ENCODE results near the gene REEP1. TPM values are rescaled to one million over a fixed set of nuclear protein-coding genes. Genes with fewer than 3 reads are reported as not detected.

REEP1 gene
- total RNA-seq, 1 experiment from 2014 or later: 0.23 TPM

GRCh38 chr2:86225581-86225980 lies 111.8 kb downstream of the REEP1 start:
- ATAC-seq (no peak), DNase-seq (ENCODE audit: low read depth, low spot score) (no peak)
- H3K4me1 ChIP-seq (ENCODE audit: control insufficient read depth, insufficient read depth, low read length): no peaks in the 10 kb centered on the region
- BruUV-seq (replicated peaks): no TSS peak
- TF ChIP-seq SIN3A (IDR thresholded peaks at IDR 0.05; ENCODE audit: borderline replicate concordance, insufficient read depth, low read depth, low read length) (no peak), REST (IDR thresholded peaks at IDR 0.05; ENCODE audit: insufficient read depth in 1 of 2, low read depth in 2 of 2, low read length in 1 of 2) (no peak), TCF7L2 (IDR thresholded peaks at IDR 0.05; ENCODE audit: low read depth, low read length) (no peak), POLR2AphosphoS5 (IDR thresholded peaks at IDR 0.05; ENCODE audit: low read depth, low read length) (no peak)
- TF ChIP-seq, protein P1, sequence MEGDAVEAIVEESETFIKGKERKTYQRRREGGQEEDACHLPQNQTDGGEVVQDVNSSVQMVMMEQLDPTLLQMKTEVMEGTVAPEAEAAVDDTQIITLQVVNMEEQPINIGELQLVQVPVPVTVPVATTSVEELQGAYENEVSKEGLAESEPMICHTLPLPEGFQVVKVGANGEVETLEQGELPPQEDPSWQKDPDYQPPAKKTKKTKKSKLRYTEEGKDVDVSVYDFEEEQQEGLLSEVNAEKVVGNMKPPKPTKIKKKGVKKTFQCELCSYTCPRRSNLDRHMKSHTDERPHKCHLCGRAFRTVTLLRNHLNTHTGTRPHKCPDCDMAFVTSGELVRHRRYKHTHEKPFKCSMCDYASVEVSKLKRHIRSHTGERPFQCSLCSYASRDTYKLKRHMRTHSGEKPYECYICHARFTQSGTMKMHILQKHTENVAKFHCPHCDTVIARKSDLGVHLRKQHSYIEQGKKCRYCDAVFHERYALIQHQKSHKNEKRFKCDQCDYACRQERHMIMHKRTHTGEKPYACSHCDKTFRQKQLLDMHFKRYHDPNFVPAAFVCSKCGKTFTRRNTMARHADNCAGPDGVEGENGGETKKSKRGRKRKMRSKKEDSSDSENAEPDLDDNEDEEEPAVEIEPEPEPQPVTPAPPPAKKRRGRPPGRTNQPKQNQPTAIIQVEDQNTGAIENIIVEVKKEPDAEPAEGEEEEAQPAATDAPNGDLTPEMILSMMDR (IDR thresholded peaks at IDR 0.05): no peak
- H3K9me3 ChIP-seq (ENCODE audit: control insufficient read depth, insufficient read depth, low read depth, low read length): no peaks in the 10 kb centered on the region
- H3K36me3 ChIP-seq (ENCODE audit: control insufficient read depth, insufficient read depth, low read length): no peaks in the 10 kb centered on the region
- intact Hi-C loops (cut with micrococcal nuclease; ENCODE audit: unreplicated experiment): no loop called here
- no peaks in the 10 kb centered on the region for H3K27me3 ChIP-seq (ENCODE audit: control insufficient read depth, insufficient read depth, low read length)
- no peak overlapping the region for H3K27ac ChIP-seq (ENCODE audit: low read length)
- no peak overlapping the region for H3K4me3 ChIP-seq (ENCODE audit: low read depth in 2 of 2, low read length in 2 of 2)
- in situ Hi-C loops (cut with HindIII; ENCODE audit: low pct_unique_long_range_greater_than_20kb, low sequenced_read_pairs): no loop called here
- ChIA-PET CTCF (no interaction called here), POLR2A (no interaction called here)

DNA sequence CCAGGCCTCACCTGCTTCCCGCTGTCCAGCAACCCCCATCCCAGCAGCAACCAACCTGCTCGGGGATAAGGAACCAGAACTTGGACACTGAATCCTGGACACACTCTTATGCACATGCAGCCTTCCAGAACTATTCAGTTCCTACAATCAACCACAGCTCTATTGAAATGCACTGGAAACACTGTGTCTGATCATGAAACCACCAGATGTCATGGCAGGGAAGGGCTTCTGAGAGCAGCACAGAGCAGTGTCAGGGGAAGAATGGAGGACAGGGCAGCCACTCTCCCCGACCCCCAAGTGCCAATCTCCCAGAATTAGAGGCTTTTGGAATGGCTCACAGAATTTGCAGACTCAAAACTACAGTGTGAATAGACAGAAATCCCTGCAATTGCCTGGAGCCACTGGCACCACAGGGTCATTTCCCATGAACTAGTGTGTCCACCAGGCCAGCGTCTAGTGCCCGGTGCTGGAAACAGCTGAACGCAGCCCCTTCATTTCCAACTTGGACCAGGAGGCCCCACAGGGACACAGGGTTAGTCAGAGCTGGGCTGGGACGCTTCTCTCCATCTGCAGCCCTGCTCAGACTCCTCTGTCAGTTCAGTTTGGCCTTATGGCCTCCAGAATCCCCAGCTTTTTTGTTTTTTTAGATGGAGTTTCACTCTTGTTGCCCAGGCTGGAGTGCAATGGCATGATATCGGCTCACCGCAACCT lies 112.6 kb downstream of the REEP1 start:
- TF ChIP-seq POLR2AphosphoS5 (IDR thresholded peaks at IDR 0.05; ENCODE audit: low read depth, low read length) (no peak), SIN3A (IDR thresholded peaks at IDR 0.05; ENCODE audit: borderline replicate concordance, insufficient read depth, low read depth, low read length) (no peak), REST (IDR thresholded peaks at IDR 0.05; ENCODE audit: insufficient read depth in 1 of 2, low read depth in 2 of 2, low read length in 1 of 2) (no peak), TCF7L2 (IDR thresholded peaks at IDR 0.05; ENCODE audit: low read depth, low read length) (no peak)
- TF ChIP-seq, protein P1 (IDR thresholded peaks at IDR 0.05): no peak
- Histone ChIP-seq H3K36me3 (ENCODE audit: control insufficient read depth, insufficient read depth, low read length) (no peaks in the 10 kb centered on the region), H3K27me3 (ENCODE audit: control insufficient read depth, insufficient read depth, low read length) (no peaks in the 10 kb centered on the region), H3K9me3 (ENCODE audit: control insufficient read depth, insufficient read depth, low read depth, low read length) (no peaks in the 10 kb centered on the region), H3K27ac (ENCODE audit: low read length) (no peak overlapping the region), H3K4me3 (ENCODE audit: low read depth in 2 of 2, low read length in 2 of 2) (no peak overlapping the region), H3K4me1 (ENCODE audit: control insufficient read depth, insufficient read depth, low read length) (no peaks in the 10 kb centered on the region)
- POLR2A ChIA-PET: no interaction called here
- in situ Hi-C loops (cut with HindIII; ENCODE audit: low pct_unique_long_range_greater_than_20kb, low sequenced_read_pairs) (no loop called here), intact Hi-C loops (cut with micrococcal nuclease; ENCODE audit: unreplicated experiment) (no loop called here)
- CTCF ChIA-PET: no interaction called here
- DNase-seq (ENCODE audit: low read depth, low spot score): no peak
- BruUV-seq (replicated peaks): no TSS peak
- ATAC-seq: no peak

All from Panc1 (cell line).